K562 (cell line): ENCODE measurements around the gene ACLY. TPM values are rescaled to one million over a fixed set of nuclear protein-coding genes. Genes with fewer than 3 reads are reported as not detected.

Experiments used
- ATAC-seq: fragments of 200-7000 bp; cut with Tn5 transposase; 3 replicates; pipeline ENCODE4 v1.9.1; 2020; ENCODE audit warnings: moderate library complexity
- BruUV-seq: library from RNA; stranded (reverse); fragments of 400-500 nt; replicated peaks from 2 replicates; lab custom pipeline; 2021; lab: Mats Ljungman, UMichigan
- CTCF ChIA-PET: fragments of 300-600 bp; formaldehyde crosslinking; extraction: SDS; loops from one replicate; lab custom pipeline; 2021; ENCODE audit warnings: low intra/inter-chr PET ratio; lab: Yijun Ruan, JAX
- POLR2A ChIA-PET: fragments of 300-600, 350-650 bp; sonication (Branson Sonifier 250); formaldehyde crosslinking; extraction: SDS; loops from one replicate; lab custom pipeline; 2021; ENCODE audit warnings: antibody characterized with exemption, inconsistent platforms; lab: Yijun Ruan, JAX
- DNase-seq, 4 experiments: peaks; one replicate each; pipeline versions ENCODE4 v3.0.0 to v3.0.0-alpha.2; 2011 to 2018; ENCODE audit warnings: low spot score in 3 of 4, mixed read lengths in 3 of 4; ENCODE audit errors: extremely low read depth in 1 of 4
- FAIRE-seq: peaks from 2 replicates; lab custom pipeline; 2011; peaks lifted over from hg19 to GRCh38; lab: Jason Lieb, UNC
- H2AFZ ChIP-seq: 2 replicates; pipeline ENCODE4 v1.6.0; 2011; ENCODE audit warnings: low read depth, low read length, control low read depth, inconsistent platforms
- H3K27ac ChIP-seq: fragments of 200-600 bp; 3 replicates; pipeline ENCODE4 v1.8.0; 2011; ENCODE audit warnings: low read depth, mild to moderate bottlenecking, control low read depth, inconsistent platforms, low read length, moderate library complexity, mixed read lengths; ENCODE audit errors: extremely low read depth
- H3K27me3 ChIP-seq, 2 experiments: fragments of 300-600 bp in 1 of 2; 2 replicates in 1 of 2; 3 replicates in 1 of 2; pipeline versions ENCODE4 v1.6.0 to v1.8.0; 2011; ENCODE audit warnings: inconsistent platforms in 2 of 2, low read length in 2 of 2, mild to moderate bottlenecking in 1 of 2, mixed read lengths in 1 of 2, moderate library complexity in 1 of 2; ENCODE audit not compliant: control insufficient read depth in 2 of 2, insufficient read depth in 2 of 2
- H3K36me3 ChIP-seq: fragments of 300-600 bp; 3 replicates; pipeline ENCODE4 v1.8.0; 2011; ENCODE audit warnings: mild to moderate bottlenecking, low read length, inconsistent platforms; ENCODE audit not compliant: control insufficient read depth, insufficient read depth
- H3K4me1 ChIP-seq, 2 experiments: fragments of 200-600 bp in 1 of 2; replicated peaks in 1 of 2; 2 replicates in 1 of 2; 3 replicates in 1 of 2; pipeline versions ENCODE4 v1.5.1 to v1.8.0; 2011; ENCODE audit warnings: inconsistent platforms in 2 of 2, low read length in 2 of 2, mild to moderate bottlenecking in 1 of 2, mixed read lengths in 1 of 2, moderate library complexity in 1 of 2; ENCODE audit not compliant: control insufficient read depth in 2 of 2, insufficient read depth in 2 of 2
- H3K4me2 ChIP-seq: 2 replicates; pipeline ENCODE4 v1.6.1; 2011; ENCODE audit warnings: low read length, control low read depth, inconsistent platforms, mixed read lengths; ENCODE audit not compliant: insufficient read depth
- H3K4me3 ChIP-seq: fragments of 200-600 bp; sonication (generic), shearing (Covaris generic); 2 replicates; pipeline ENCODE4 v1.5.1; 2016; ENCODE audit warnings: control low read depth, inconsistent platforms
- H3K79me2 ChIP-seq: fragments of 200-600 bp; 3 replicates; pipeline ENCODE4 v1.8.0; 2011; ENCODE audit warnings: low read length, inconsistent platforms; ENCODE audit not compliant: control insufficient read depth, insufficient read depth
- H3K9ac ChIP-seq, 2 experiments: 2 replicates each; pipeline versions ENCODE4 v1.6.0 to v1.6.1; 2011; ENCODE audit warnings: low read depth in 2 of 2, low read length in 2 of 2, control low read depth in 1 of 2, inconsistent platforms in 1 of 2, mild to moderate bottlenecking in 1 of 2, mixed read lengths in 1 of 2; ENCODE audit not compliant: insufficient read depth in 1 of 2
- H3K9me1 ChIP-seq: one replicate; pipeline ENCODE4 v1.6.0; 2011; ENCODE audit warnings: inconsistent platforms, mild to moderate bottlenecking, low read length, moderate library complexity; ENCODE audit not compliant: control insufficient read depth, insufficient read depth
- H3K9me3 ChIP-seq: replicated peaks from 2 replicates; pipeline ENCODE4 v1.5.1; 2011; ENCODE audit warnings: low read depth, low read length, inconsistent platforms; ENCODE audit not compliant: control insufficient read depth, insufficient read depth
- H4K20me1 ChIP-seq: replicated peaks from 2 replicates; pipeline ENCODE4 v1.6.1; 2011; ENCODE audit warnings: low read length, inconsistent platforms, mixed read lengths; ENCODE audit not compliant: control insufficient read depth, insufficient read depth
- BRD4 ChIP-seq: fragments of 200-600 bp; sonication (generic); IDR thresholded peaks from 2 replicates; pipeline ENCODE4 v1.6.1; 2017; ENCODE audit warnings: inconsistent platforms
- CBX2 ChIP-seq: fragments of 200-600 bp; sonication (generic); IDR thresholded peaks from one replicate; pipeline ENCODE4 v1.6.1; 2012; ENCODE audit warnings: mild to moderate bottlenecking, low read length, inconsistent platforms; ENCODE audit not compliant: insufficient read depth, poor library complexity, severe bottlenecking
- CGGBP1 ChIP-seq: fragments of 250-450 bp; sonication (Bioruptor Pico); IDR thresholded peaks from 2 replicates; pipeline ENCODE4 v1.9.0; 2021; ENCODE audit warnings: mild to moderate bottlenecking
- CREM ChIP-seq: IDR thresholded peaks from 2 replicates; pipeline ENCODE4 v1.6.1; 2014; ENCODE audit warnings: antibody characterized with exemption, low read depth
- FOXA1 ChIP-seq: fragments of 450-650 bp; IDR thresholded peaks from 2 replicates; pipeline ENCODE4 v1.6.1; 2016; ENCODE audit warnings: mild to moderate bottlenecking, borderline replicate concordance
- GABPB1 ChIP-seq: sonication (generic); formaldehyde crosslinking; IDR thresholded peaks from 2 replicates; pipeline ENCODE4 v1.8.0; 2022; ENCODE audit warnings: mild to moderate bottlenecking, missing genetic modification reagents
- HNRNPL ChIP-seq: fragments of 200-400 bp; formaldehyde crosslinking; IDR thresholded peaks from 2 replicates; pipeline ENCODE4 v1.6.1; 2017; ENCODE audit warnings: low read depth, mild to moderate bottlenecking, low read length
- ILF3 ChIP-seq: fragments of 450-650 bp; IDR thresholded peaks from 2 replicates; pipeline ENCODE4 v1.6.1; 2018; ENCODE audit warnings: antibody characterized with exemption, mild to moderate bottlenecking, moderate library complexity, borderline replicate concordance
- ILK ChIP-seq: fragments of 450-650 bp; IDR thresholded peaks from 2 replicates; pipeline ENCODE4 v1.6.1; 2016; ENCODE audit warnings: missing genetic modification characterization, low read depth, mild to moderate bottlenecking, missing compliant biosample characterization, moderate library complexity, borderline replicate concordance
- MECOM ChIP-seq: fragments of 250-450 bp; sonication (Bioruptor Pico); IDR thresholded peaks from 2 replicates; pipeline ENCODE4 v1.8.0; 2022; ENCODE audit warnings: inconsistent platforms
- MEIS2 ChIP-seq: fragments of 450-650 bp; IDR thresholded peaks from 2 replicates; pipeline ENCODE4 v1.6.1; 2014; ENCODE audit warnings: mild to moderate bottlenecking; ENCODE audit not compliant: partially characterized antibody
- PHTF2 ChIP-seq: fragments of 250-450 bp; sonication (Bioruptor Pico); IDR thresholded peaks from 2 replicates; pipeline ENCODE4 v1.5.0; 2021; ENCODE audit warnings: mild to moderate bottlenecking
- RBM22 ChIP-seq: fragments of 200-400 bp; formaldehyde crosslinking; IDR thresholded peaks from 2 replicates; pipeline ENCODE4 v1.6.1; 2018; ENCODE audit warnings: low read length, low read depth; ENCODE audit not compliant: poor library complexity, severe bottlenecking
- RHOXF2B ChIP-seq: fragments of 250-450 bp; sonication (Bioruptor Pico); conservative IDR thresholded peaks from 2 replicates; pipeline ENCODE4 v1.5.1; 2021
- SMARCB1 ChIP-seq: IDR thresholded peaks from 2 replicates; pipeline ENCODE4 v1.6.1; 2011; ENCODE audit warnings: improper control_type of control experiment, low read depth; ENCODE audit not compliant: insufficient read length
- YBX1 ChIP-seq: fragments of 450-650 bp; IDR thresholded peaks from 2 replicates; pipeline ENCODE4 v1.7.1; 2016; ENCODE audit warnings: mild to moderate bottlenecking
- WGBS: fragments of 100-300 bp; shearing (Covaris generic); methylation state at CpG from one replicate; pipeline ENCODE4 v1.1.6; 2016; ENCODE audit warnings: low coverage, mixed read lengths; ENCODE audit not compliant: insufficient coverage; ENCODE audit errors: missing lambda C conversion rate; 5-methylcytosine and 5-hydroxymethylcytosine counted together
- in situ Hi-C: fragments of 300-500 bp; cut with MboI; formaldehyde crosslinking; loops from 4 replicates; pipeline ENCODE4 v1.15.0; 2018; ENCODE audit warnings: inconsistent platforms, mixed read lengths
- intact Hi-C: fragments of 100-400 bp; cut with micrococcal nuclease; formaldehyde crosslinking; loops from 2 replicates; pipeline ENCODE4 v1.14.2; 2022
- polyA plus RNA-seq, 8 experiments: library from polyadenylated mRNA; depleted of rRNA in 4 of 8; stranded (reverse) in 5 of 8; unstranded in 3 of 8; fragments of >200 nt; fragmentation: Nextera tagmentation in 2 of 8; fragmentation: Illumina TruSeq in 1 of 8; extraction: Ambion mirVana in 2 of 8; extraction: Trizol in 1 of 8; gene quantifications; 2 replicates each; pipeline versions ENCODE4 v1.2.1 to v1.2.3, GENCODE V29; 2011 to 2014; ENCODE audit warnings: inconsistent platforms in 1 of 8, missing spikeins in 1 of 8
- total RNA-seq, 7 experiments: library from RNA; depleted of rRNA in 6 of 7; stranded (reverse); fragments of >200 nt in 6 of 7; fragmentation: Illumina TruSeq in 2 of 7; extraction: Trizol in 2 of 7; gene quantifications; 2 replicates each; pipeline versions ENCODE4 v1.2.1 to v1.2.3, GENCODE V29; 2011 to 2021; ENCODE audit warnings: low replicate concordance in 1 of 7
- TF ChIP-seq, protein P1 (sequence below), 2 experiments: fragments of 450-650 bp in 1 of 2; sonication (generic) in 1 of 2; formaldehyde crosslinking; conservative IDR thresholded peaks; 2 replicates each; pipeline versions ENCODE4 v1.4.0 to v1.8.1; 2020 to 2022; ENCODE audit warnings: mild to moderate bottlenecking in 1 of 2, missing genetic modification reagents in 1 of 2
- TF ChIP-seq, protein P2 (sequence below): fragments of 450-650 bp; formaldehyde crosslinking; IDR thresholded peaks from 2 replicates; pipeline ENCODE4 v1.4.0; 2020; ENCODE audit warnings: mild to moderate bottlenecking, moderate library complexity
- TF ChIP-seq, protein P3 (sequence below), 2 experiments: fragments of 450-650 bp; IDR thresholded peaks; 2 replicates each; pipeline ENCODE4 v1.6.1; 2016

The ACLY gene
- total and polyA plus RNA-seq, 9 of the 15 experiments (the other 6 are each of a cell fraction or from before 2014, with no cell fraction given), result 42.9 to 280 (median 125) TPM

DNA sequence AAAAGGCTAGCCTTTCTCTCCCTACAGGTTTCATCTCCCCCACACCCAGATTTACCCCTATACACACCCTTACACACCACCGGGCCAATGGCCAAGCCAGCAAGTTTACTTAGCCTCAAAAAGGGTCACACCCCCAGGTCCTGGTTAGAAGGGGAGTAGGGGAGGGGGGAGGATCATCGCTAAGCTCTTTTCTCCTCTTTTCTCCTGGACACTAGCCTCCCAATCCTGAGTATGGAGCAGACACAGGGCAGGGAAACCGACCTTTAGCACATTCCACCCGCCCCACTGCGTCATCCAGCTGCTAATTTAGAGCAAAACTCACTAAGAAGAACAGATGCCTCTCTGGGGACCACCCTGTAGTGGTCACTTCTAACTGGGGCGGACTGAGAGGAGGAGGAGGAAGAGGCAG lies 4.4 kb downstream of the ACLY start (continued):
- TF ChIP-seq, protein P1, sequence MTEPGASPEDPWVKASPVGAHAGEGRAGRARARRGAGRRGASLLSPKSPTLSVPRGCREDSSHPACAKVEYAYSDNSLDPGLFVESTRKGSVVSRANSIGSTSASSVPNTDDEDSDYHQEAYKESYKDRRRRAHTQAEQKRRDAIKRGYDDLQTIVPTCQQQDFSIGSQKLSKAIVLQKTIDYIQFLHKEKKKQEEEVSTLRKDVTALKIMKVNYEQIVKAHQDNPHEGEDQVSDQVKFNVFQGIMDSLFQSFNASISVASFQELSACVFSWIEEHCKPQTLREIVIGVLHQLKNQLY (CRISPR knock-in tag; conservative IDR thresholded peaks at IDR 0.05), result no peak

DNA sequence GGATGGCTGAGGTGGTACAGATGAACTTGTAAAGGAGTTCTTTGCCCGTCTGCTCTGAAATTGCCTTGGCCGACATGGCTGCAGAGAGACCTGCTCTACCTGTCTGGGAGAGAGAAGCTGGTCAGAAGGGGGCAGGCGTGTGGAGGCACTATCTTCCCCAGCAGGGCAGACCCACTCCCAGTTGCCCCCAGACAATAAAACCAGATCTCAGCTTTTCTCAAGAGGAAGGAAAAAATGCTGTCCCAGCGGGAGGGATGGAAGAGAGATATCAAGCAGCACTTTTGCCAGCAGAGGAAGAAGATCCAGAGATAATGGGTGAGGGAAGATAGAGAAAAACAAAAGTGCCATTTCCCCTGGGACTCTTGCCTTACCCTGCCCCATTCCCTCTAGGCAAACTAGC lies 5.0 kb downstream of the ACLY start:
- Histone ChIP-seq H3K9ac (peak overlapping the region in 1 of 2 experiments; percentile 37; a peak in 1 of 4 replicates), H2AFZ (no peak overlapping the region), H3K4me3 (no peak overlapping the region), H3K9me3 (no peaks in the 10 kb centered on the region), H3K36me3 (peaks cover 86% of the 10 kb centered on the region), H3K27me3 (no peaks in the 10 kb centered on the region), H3K79me2 (peaks cover 67% of the 10 kb centered on the region), H3K9me1 (peaks cover 10% of the 10 kb centered on the region)
- FAIRE-seq, result no peak
- ChIA-PET POLR2A (interaction anchor here (0.7 to 1.9 kb wide), 4 partner anchors 11 to 161 kb away, joined by 3 to 7 read pairs (median 4); partner anchors contain the start of gene ODAD4), CTCF (no interaction called here)
- 59% methylated on average over 3 of the region's 4 CpGs for WGBS
- ATAC-seq, result no peak
- in situ Hi-C loops, result no loop called here
- intact Hi-C loops, result no loop called here
- BruUV-seq, result no TSS peak
- TF ChIP-seq SMARCB1 (no peak), BRD4 (no peak), HNRNPL (no peak), ILF3 (no peak), MECOM (CRISPR knock-in tag) (no peak), CREM (no peak), FOXA1 (no peak), ILK (tag) (no peak), YBX1 (no peak), RBM22 (no peak), CBX2 (no peak), MEIS2 (no peak), CGGBP1 (no peak), GABPB1 (no peak), PHTF2 (CRISPR knock-in tag) (no peak), RHOXF2B (CRISPR knock-in tag) (no peak)
- TF ChIP-seq, protein P2, sequence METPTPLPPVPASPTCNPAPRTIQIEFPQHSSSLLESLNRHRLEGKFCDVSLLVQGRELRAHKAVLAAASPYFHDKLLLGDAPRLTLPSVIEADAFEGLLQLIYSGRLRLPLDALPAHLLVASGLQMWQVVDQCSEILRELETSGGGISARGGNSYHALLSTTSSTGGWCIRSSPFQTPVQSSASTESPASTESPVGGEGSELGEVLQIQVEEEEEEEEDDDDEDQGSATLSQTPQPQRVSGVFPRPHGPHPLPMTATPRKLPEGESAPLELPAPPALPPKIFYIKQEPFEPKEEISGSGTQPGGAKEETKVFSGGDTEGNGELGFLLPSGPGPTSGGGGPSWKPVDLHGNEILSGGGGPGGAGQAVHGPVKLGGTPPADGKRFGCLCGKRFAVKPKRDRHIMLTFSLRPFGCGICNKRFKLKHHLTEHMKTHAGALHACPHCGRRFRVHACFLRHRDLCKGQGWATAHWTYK, result no peak
- TF ChIP-seq, protein P3, sequence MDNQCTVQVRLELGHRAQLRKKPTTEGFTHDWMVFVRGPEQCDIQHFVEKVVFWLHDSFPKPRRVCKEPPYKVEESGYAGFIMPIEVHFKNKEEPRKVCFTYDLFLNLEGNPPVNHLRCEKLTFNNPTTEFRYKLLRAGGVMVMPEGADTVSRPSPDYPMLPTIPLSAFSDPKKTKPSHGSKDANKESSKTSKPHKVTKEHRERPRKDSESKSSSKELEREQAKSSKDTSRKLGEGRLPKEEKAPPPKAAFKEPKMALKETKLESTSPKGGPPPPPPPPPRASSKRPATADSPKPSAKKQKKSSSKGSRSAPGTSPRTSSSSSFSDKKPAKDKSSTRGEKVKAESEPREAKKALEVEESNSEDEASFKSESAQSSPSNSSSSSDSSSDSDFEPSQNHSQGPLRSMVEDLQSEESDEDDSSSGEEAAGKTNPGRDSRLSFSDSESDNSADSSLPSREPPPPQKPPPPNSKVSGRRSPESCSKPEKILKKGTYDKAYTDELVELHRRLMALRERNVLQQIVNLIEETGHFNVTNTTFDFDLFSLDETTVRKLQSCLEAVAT (IDR thresholded peaks at IDR 0.05), result no peak
- TF ChIP-seq, all 486 proteins: peak for 0
- Histone ChIP-seq H4K20me1 (peaks cover 33% of the 10 kb centered on the region), H3K4me2 (no peak overlapping the region), H3K4me1 (peaks cover 25 to 30% of the 10 kb centered on the region in 2 experiments; a peak in 4 of 5 replicates), H3K27ac (no peak overlapping the region)
- no peak for DNase-seq
